Measurements from ENCODE around the gene ACP5.
"Not testable (repeated sequence)": the region's sequence is repeated elsewhere in the genome, so short reads cannot be mapped to it uniquely, and the experiment has no call there.

Gene ACP5

DNA sequence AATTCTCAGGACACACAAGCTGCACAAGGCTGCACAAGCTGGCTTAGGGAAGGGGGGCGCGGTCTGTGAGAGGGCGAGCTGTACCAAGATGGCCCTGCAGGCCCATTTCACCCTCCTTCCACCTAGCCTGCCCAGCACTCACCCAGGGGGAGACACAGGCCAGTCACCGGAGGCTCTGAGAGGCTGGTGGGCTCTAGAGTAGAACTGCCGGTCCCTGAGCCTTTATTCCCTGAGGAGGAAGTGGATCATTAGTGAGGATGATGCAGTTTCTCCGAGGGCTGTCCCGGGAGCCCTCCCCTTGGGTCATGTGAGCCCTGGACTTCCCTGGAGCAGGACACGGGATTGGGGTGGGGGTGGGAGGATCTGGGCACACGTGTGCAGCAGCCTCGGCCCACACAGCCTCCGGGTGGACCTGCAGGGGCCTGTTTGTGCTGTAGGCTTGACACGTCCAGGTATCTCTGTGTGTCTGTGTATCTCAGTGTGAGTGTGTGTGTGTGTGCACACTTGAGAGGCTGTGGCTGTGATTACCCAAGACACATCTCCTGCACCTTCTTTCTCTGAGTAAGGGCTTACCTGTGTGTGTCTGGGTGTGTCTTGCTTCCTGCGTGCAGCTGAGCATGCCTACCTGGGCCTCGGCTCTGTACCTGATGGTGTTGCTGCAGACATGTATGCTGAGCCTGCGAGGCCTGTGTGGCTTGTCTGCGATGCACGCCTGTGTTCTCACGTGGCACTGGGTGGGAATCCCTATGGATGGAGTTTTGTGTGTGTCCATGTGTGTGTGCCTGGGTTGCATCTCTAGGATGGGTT, at the start of gene ACP5:
ACP5 (minus strand) TSS at position 195 of the 807 bp plus-strand sequence. CDS start 328 bp downstream, outside the sequence.
- peak within 1 kb of the TSS; percentile 42 to 56 for H3K4me3 ChIP-seq (ENCODE audit: low read depth in 1 of 2, low read length in 2 of 2)
- no peak within 1 kb of the TSS for H3K27ac ChIP-seq (ENCODE audit: low read length)
- H3K9me3 ChIP-seq (ENCODE audit: control insufficient read depth in 1 of 2, low read length in 2 of 2), result no peaks in the 10 kb centered on the region
- no peaks in the 10 kb centered on the region for H3K36me3 ChIP-seq (ENCODE audit: control insufficient read depth in 1 of 2, insufficient read depth in 2 of 2, low read length in 2 of 2)
- peaks cover 0 to 11% of the 10 kb centered on the region in 2 donors for H3K4me1 ChIP-seq (ENCODE audit: control insufficient read depth in 1 of 2, insufficient read depth in 2 of 2, low read length in 2 of 2)
- no peaks in the 10 kb centered on the region for H3K27me3 ChIP-seq (ENCODE audit: low read depth, low read length)

DNA sequence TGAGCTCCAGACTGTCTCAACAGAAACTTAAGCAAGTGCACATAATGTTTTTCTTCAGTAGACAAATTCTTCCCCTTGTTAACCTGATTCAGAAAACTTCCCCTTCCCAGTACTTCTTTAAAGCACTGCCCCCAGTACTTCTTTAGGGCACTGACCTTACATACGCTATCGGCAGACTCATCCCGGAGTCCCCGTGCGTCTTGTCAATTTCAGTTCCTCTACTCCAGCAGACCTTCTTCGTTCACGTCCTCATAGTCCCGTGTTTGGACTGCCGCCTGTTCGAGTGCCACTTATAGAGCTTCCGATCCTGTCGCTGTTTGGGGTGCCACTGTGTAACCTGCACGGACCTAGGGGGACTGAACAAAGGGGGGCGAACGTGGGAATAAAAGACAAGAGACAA, 48.8 kb upstream of the ACP5 start:
- no peak overlapping the region for H3K27ac ChIP-seq (ENCODE audit: low read length)
- H3K9me3 ChIP-seq (ENCODE audit: control insufficient read depth in 1 of 2, low read length in 2 of 2), result no peaks in the 10 kb centered on the region
- H3K4me1 ChIP-seq (ENCODE audit: control insufficient read depth in 1 of 2, insufficient read depth in 2 of 2, low read length in 2 of 2), result peaks cover 0 to 5% of the 10 kb centered on the region in 2 donors
- H3K27me3 ChIP-seq (ENCODE audit: low read depth, low read length), result no peaks in the 10 kb centered on the region
- no peaks in the 10 kb centered on the region for H3K36me3 ChIP-seq (ENCODE audit: control insufficient read depth in 1 of 2, insufficient read depth in 2 of 2, low read length in 2 of 2)
- no peak overlapping the region for H3K4me3 ChIP-seq (ENCODE audit: low read depth in 1 of 2, low read length in 2 of 2)

DNA sequence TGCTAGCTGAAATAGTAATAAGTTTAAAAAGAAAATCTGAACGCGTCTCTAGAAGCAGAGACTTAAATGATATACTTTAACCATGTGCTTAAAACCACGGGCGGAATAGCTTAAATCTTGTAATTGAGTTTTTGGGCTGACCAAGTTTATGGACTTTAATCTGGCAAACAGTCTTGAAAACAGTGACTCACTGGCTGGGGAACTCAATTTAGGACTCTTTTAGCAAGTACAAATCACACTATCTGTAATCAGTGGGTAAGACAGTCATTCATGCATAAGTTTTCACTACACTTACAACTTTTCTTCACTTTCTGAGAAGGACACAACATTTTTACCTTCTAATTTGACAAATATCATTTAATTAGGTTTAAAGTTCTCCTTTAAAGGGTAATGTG, 46.6 kb upstream of the ACP5 start:
- Histone ChIP-seq H3K9me3 (ENCODE audit: control insufficient read depth in 1 of 2, low read length in 2 of 2) (no peaks in the 10 kb centered on the region), H3K27ac (ENCODE audit: low read length) (no peak overlapping the region), H3K27me3 (ENCODE audit: low read depth, low read length) (no peaks in the 10 kb centered on the region), H3K36me3 (ENCODE audit: control insufficient read depth in 1 of 2, insufficient read depth in 2 of 2, low read length in 2 of 2) (peaks cover 14 to 20% of the 10 kb centered on the region in 2 donors), H3K4me3 (ENCODE audit: low read depth in 1 of 2, low read length in 2 of 2) (peak overlapping the region in 1 of 2 donors; percentile 62), H3K4me1 (ENCODE audit: control insufficient read depth in 1 of 2, insufficient read depth in 2 of 2, low read length in 2 of 2) (peaks cover 0 to 5% of the 10 kb centered on the region in 2 donors)

DNA sequence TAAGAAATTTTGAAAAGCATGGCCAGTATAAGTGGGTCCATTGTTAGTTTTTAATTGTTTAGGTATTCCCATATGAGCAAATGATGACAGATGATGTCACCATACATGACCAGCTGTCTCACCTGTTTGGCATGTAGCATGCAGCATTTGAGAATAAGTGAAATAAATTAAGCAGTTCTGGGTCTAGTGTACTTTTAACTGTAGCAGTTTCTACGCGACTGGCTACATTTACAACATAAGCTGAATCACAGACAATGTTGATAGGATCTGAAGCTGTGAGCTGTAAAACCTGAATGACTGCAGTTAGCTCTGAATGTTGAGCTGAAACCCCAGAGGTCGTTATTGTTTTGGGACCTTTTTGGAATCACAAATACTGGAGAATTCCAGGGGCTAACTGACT, 45.0 kb upstream of the ACP5 start:
- not testable (repeated sequence) for H3K9me3 ChIP-seq (ENCODE audit: control insufficient read depth in 1 of 2, low read length in 2 of 2); H3K4me1 ChIP-seq (ENCODE audit: control insufficient read depth in 1 of 2, insufficient read depth in 2 of 2, low read length in 2 of 2); H3K27me3 ChIP-seq (ENCODE audit: low read depth, low read length); H3K4me3 ChIP-seq (ENCODE audit: low read depth in 1 of 2, low read length in 2 of 2); H3K27ac ChIP-seq (ENCODE audit: low read length)
- peaks cover 25 to 36% of the 10 kb centered on the region in 2 donors for H3K36me3 ChIP-seq (ENCODE audit: control insufficient read depth in 1 of 2, insufficient read depth in 2 of 2, low read length in 2 of 2)

DNA sequence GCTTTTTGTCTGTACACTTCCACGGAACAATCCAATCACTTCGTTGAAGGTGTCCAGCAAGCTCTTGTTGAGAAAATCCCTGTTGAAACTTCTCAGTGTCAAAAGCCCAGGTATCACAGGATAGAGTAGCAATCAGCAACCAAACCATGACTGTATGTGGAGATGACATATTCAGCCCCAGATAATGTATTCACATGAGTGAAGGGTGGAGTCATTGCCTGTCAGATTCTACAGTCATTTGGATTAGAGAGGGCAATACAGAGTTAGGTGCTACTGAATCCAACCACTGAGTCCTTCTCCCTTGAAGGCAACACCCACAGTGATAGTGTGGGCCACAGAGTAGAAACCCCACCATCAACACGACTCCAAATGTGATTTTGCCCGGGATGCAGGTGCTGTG, 43.1 kb upstream of the ACP5 start:
- Histone ChIP-seq H3K36me3 (ENCODE audit: control insufficient read depth in 1 of 2, insufficient read depth in 2 of 2, low read length in 2 of 2) (peaks cover 34 to 52% of the 10 kb centered on the region in 2 donors), H3K9me3 (ENCODE audit: control insufficient read depth in 1 of 2, low read length in 2 of 2) (peaks cover 17 to 19% of the 10 kb centered on the region in 2 donors), H3K4me1 (ENCODE audit: control insufficient read depth in 1 of 2, insufficient read depth in 2 of 2, low read length in 2 of 2) (peaks cover 0 to 5% of the 10 kb centered on the region in 2 donors), H3K27me3 (ENCODE audit: low read depth, low read length) (no peaks in the 10 kb centered on the region), H3K27ac (ENCODE audit: low read length) (no peak overlapping the region), H3K4me3 (ENCODE audit: low read depth in 1 of 2, low read length in 2 of 2) (no peak overlapping the region)

DNA sequence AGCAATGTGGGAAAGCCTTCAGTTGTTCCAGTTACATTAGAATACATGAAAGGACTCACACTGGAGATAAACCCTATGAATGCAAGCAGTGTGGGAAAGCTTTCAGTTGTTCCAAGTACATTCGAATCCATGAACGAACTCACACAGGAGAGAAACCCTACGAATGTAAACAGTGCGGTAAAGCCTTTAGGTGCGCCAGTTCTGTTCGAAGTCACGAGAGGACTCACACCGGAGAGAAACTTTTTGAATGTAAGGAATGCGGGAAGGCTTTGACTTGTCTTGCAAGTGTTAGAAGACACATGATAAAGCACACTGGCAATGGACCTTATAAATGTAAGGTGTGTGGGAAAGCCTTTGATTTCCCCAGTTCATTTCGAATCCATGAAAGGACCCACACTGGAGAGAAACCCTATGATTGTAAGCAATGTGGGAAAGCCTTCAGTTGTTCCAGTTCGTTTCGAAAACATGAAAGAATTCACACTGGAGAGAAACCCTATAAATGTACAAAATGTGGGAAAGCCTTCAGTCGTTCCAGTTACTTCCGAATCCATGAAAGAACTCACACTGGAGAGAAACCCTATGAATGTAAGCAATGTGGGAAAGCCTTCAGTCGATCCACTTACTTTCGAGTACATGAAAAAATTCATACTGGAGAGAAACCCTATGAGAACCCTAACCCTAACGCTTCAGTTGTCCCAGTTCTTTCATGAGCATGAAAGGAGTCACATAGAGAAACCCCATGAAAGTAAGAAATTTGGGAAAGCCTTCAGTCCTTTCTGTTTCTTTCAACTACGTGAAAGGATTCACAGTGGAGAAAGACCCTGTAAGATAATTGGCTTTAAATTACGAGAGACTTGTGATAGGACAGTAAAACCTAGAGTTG, 40.0 kb upstream of the ACP5 start:
- no peaks in the 10 kb centered on the region for H3K27me3 ChIP-seq (ENCODE audit: low read depth, low read length)
- H3K27ac ChIP-seq (ENCODE audit: low read length), result no peak overlapping the region
- H3K9me3 ChIP-seq (ENCODE audit: control insufficient read depth in 1 of 2, low read length in 2 of 2), result peaks cover 17 to 19% of the 10 kb centered on the region in 2 donors
- H3K4me3 ChIP-seq (ENCODE audit: low read depth in 1 of 2, low read length in 2 of 2), result peak overlapping the region in 1 of 2 donors; percentile 26
- H3K4me1 ChIP-seq (ENCODE audit: control insufficient read depth in 1 of 2, insufficient read depth in 2 of 2, low read length in 2 of 2), result no peaks in the 10 kb centered on the region
- peaks cover 34 to 68% of the 10 kb centered on the region in 2 donors for H3K36me3 ChIP-seq (ENCODE audit: control insufficient read depth in 1 of 2, insufficient read depth in 2 of 2, low read length in 2 of 2)

DNA sequence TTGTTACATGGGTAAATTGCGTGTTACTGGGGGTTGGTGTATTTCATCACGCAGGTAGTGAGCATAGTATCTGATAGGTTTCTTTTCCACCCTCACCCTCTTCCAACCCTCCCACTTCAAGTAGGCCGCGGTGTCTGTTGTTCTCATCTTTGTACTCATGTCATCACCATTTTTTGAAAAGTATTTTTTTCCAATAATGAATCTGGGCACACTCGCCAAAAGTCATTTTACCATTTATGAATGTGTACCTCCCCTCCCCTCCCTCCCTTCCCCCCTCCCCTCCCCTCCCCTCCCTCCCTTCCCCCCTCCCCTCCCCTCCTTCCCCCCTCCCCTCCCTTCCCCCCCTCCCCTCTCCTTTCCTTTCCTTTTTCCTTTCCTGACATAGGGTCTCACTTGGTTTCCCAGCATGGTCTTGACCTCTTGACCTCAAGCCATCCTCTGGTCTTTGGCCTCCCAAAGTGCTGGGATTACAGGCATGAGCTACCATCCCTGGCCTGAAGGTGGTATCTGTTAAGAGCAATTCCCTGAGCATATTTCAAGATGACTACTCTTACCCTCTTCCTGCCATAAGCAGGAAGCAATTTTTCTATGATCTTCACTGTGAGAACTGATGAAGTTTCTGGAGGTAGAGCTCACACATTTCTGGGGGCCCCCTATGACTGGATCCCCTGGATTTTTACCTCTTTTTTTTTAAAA, 35.5 kb upstream of the ACP5 start:
- Histone ChIP-seq H3K27me3 (ENCODE audit: low read depth, low read length) (no peaks in the 10 kb centered on the region), H3K36me3 (ENCODE audit: control insufficient read depth in 1 of 2, insufficient read depth in 2 of 2, low read length in 2 of 2) (peaks cover 15 to 38% of the 10 kb centered on the region in 2 donors), H3K27ac (ENCODE audit: low read length) (no peak overlapping the region), H3K4me3 (ENCODE audit: low read depth in 1 of 2, low read length in 2 of 2) (no peak overlapping the region), H3K4me1 (ENCODE audit: control insufficient read depth in 1 of 2, insufficient read depth in 2 of 2, low read length in 2 of 2) (no peaks in the 10 kb centered on the region), H3K9me3 (ENCODE audit: control insufficient read depth in 1 of 2, low read length in 2 of 2) (peaks cover 13 to 15% of the 10 kb centered on the region in 2 donors)

DNA sequence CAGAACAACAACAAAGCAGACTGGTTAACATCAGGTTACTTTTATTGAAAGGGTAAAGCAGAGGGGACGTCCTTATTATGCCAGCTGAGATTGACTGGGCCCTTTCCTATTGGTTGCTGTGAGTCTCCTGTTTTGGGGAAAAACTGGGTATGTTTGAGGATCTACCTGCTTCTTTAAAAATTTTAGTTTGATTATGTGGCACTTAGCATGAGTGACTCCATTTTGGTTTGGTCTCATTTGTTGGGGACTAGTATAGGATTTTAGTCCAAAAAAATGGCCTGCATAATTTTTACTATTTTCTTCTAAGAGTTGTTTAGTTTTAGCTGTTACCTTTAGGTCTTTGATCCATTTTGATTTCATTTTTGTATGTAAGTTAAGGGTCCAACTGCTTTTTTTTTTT, 34.3 kb upstream of the ACP5 start:
- peaks cover under 1 to 2% of the 10 kb centered on the region in 2 donors for H3K9me3 ChIP-seq (ENCODE audit: control insufficient read depth in 1 of 2, low read length in 2 of 2)
- H3K36me3 ChIP-seq (ENCODE audit: control insufficient read depth in 1 of 2, insufficient read depth in 2 of 2, low read length in 2 of 2), result peaks cover 3 to 29% of the 10 kb centered on the region in 2 donors
- no peaks in the 10 kb centered on the region for H3K4me1 ChIP-seq (ENCODE audit: control insufficient read depth in 1 of 2, insufficient read depth in 2 of 2, low read length in 2 of 2)
- no peak overlapping the region for H3K27ac ChIP-seq (ENCODE audit: low read length)
- no peak overlapping the region for H3K4me3 ChIP-seq (ENCODE audit: low read depth in 1 of 2, low read length in 2 of 2)
- no peaks in the 10 kb centered on the region for H3K27me3 ChIP-seq (ENCODE audit: low read depth, low read length)

DNA sequence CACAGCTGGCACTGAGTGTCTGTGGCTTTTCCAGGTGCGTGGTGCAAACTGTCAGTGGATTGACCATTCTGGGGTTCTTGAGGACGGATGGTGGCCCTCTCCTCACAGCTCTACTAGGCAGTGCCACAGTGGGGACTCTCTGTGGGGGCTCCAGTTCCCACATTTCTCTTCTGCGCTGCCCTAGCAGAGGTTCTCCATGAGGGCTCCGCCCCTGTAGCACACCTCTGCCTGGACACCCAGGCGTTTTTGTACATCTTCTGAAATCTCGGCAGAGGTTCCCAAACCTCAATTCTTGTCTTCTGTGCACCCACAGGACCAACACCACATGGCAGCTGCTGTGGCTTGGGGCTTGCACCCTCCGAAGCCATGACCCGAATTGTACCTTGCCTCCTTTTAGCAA, 29.0 kb upstream of the ACP5 start:
- Histone ChIP-seq H3K27me3 (ENCODE audit: low read depth, low read length) (no peaks in the 10 kb centered on the region), H3K4me3 (ENCODE audit: low read depth in 1 of 2, low read length in 2 of 2) (no peak overlapping the region), H3K27ac (ENCODE audit: low read length) (no peak overlapping the region), H3K9me3 (ENCODE audit: control insufficient read depth in 1 of 2, low read length in 2 of 2) (no peaks in the 10 kb centered on the region), H3K4me1 (ENCODE audit: control insufficient read depth in 1 of 2, insufficient read depth in 2 of 2, low read length in 2 of 2) (no peaks in the 10 kb centered on the region), H3K36me3 (ENCODE audit: control insufficient read depth in 1 of 2, insufficient read depth in 2 of 2, low read length in 2 of 2) (peaks cover 6 to 10% of the 10 kb centered on the region in 2 donors)

DNA sequence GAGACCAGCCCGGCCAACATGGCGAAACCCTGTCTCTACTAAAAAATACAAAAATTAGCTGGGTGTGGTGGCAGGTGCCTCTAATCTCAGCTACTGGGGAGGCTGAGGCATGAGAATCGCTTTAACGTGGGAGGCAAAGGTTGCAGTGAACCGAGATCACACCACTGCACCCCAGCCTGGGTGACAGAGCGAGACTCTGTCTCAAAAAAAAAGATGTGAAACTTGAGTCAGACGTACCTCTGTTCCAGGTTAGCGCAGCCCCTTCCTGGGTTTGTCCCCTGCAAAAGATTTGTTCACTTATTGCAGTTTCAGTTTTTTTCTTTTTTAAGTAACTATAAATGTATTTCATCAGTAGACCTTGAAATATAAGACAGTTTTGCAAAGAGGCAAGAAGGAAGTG, 22.3 kb upstream of the ACP5 start:
- not testable (repeated sequence) for H3K36me3 ChIP-seq (ENCODE audit: control insufficient read depth in 1 of 2, insufficient read depth in 2 of 2, low read length in 2 of 2); H3K27ac ChIP-seq (ENCODE audit: low read length); H3K27me3 ChIP-seq (ENCODE audit: low read depth, low read length); H3K4me3 ChIP-seq (ENCODE audit: low read depth in 1 of 2, low read length in 2 of 2); H3K9me3 ChIP-seq (ENCODE audit: control insufficient read depth in 1 of 2, low read length in 2 of 2)
- H3K4me1 ChIP-seq (ENCODE audit: control insufficient read depth in 1 of 2, insufficient read depth in 2 of 2, low read length in 2 of 2), result peaks cover 3 to 14% of the 10 kb centered on the region in 2 donors

DNA sequence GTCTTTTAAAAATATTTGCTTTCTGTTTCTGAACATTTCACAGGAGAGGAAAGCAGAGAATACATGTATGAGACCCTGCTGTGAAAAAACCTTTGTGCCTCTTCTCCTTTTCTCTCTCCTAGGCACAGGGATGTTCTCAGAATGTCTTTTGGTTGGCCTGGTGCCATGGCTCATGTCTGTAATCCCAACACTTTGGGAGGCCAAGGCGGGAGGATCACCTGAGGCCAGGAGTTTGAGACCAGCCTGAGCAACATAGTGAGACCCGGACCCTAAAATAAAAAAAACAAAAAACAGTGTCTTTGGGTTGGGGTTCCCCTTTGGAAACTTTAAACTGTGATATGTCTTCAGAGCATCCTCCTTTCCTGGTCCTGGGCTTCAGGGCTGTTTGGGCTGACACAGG, 21.3 kb upstream of the ACP5 start:
- Histone ChIP-seq H3K27me3 (ENCODE audit: low read depth, low read length) (no peaks in the 10 kb centered on the region), H3K4me1 (ENCODE audit: control insufficient read depth in 1 of 2, insufficient read depth in 2 of 2, low read length in 2 of 2) (peaks cover 3 to 14% of the 10 kb centered on the region in 2 donors), H3K9me3 (ENCODE audit: control insufficient read depth in 1 of 2, low read length in 2 of 2) (no peaks in the 10 kb centered on the region), H3K4me3 (ENCODE audit: low read depth in 1 of 2, low read length in 2 of 2) (peak overlapping the region; percentile 0 to 91), H3K36me3 (ENCODE audit: control insufficient read depth in 1 of 2, insufficient read depth in 2 of 2, low read length in 2 of 2) (no peaks in the 10 kb centered on the region), H3K27ac (ENCODE audit: low read length) (no peak overlapping the region)

Measured in muscle layer of duodenum (tissue), 2 donors.